GM18526 (cell line): Measurements from ENCODE around the gene TNFAIP8.

ENCODE experiments used
- POLR2A ChIP-seq: IDR thresholded peaks from 3 replicates; pipeline ENCODE4 v1.6.1; 2011; ENCODE audit not compliant: insufficient read length; ENCODE audit errors: extremely low read depth

Gene TNFAIP8

DNA sequence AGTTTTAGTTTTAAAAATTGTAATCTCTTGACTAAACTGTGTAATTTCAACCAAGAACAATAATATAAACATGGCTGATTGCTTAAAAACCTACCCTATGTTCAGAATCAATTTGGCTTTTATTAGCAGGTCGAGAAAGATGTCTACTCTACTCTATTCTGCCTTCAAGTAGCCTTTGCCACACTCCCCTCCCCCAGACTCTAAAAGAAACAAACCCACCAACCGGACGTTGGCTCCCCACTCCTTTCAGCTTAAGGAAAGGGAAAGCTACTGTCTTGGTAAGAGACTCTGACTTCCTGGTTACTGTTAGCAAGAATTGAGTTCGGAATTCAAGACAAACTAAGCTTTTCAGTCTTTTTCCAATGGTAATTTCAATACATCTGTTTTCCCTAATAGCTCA, 46.7 kb downstream of the TNFAIP8 start:
- TF ChIP-seq POLR2A: no peak

DNA sequence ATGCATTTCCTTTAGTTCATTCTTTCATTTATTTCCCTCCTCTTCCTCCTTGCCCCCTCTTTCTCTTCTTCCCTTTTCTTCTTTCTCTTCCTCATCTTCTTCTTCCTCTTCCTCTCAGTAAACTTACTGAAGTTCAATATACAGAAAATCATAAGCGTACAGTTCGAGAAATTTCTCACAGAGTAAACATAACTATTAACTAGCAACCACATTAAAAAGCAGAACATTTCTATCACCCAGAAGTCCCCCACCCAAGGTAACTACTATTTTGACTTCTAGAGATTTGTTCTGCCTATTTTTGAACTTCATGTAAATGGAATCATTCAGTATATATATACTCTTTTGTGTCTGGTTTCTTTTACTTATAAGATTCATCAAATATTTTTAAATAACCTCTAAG, 48.2 kb downstream of the TNFAIP8 start:
- no peak for TF ChIP-seq POLR2A

DNA sequence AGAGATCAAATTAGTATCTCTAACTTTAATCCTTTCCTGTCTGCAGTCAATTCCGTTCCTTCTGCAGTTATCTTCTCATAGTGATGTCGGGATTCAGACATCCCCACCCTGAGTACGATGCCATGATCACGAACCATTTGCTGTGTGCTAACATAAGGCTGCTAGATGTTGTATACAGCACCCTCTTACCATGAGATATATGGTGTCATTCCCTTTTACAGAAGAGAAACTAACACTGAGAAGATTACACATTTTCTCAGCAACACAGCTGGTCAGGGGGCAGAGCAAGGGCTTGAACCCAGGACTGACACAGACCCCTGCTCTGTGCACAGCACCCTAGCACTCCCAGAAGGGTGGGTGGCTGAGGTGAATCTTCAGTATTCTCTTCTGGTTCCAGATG, 49.6 kb downstream of the TNFAIP8 start:
- TF ChIP-seq POLR2A: no peak

DNA sequence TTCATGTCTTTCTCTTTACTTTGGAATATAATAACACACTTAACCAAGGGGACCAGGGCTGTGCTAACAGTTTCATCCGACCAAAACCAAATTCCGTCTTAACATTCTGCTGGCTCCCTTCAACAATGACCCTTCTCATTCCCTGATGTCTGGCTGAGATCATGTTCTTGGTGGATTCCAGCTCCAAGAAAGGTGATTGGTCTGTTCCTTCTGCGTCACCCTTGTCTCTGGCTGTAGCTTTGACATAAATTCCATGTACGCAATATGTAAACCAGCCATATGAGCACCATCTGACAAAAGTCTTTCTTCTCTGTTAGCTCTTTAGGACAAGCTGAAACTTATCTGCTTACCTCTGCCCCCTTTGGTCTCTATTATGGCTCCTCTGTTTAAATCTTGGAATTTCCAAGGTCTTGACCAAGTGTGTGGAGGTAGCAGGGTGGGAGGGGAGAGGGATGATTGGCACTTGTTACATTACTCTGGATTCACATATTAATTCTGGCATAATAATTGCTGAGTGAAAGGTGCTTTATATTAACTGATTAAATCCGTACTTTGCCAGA, 50.8 kb downstream of the TNFAIP8 start:
- TF ChIP-seq POLR2A: no peak

DNA sequence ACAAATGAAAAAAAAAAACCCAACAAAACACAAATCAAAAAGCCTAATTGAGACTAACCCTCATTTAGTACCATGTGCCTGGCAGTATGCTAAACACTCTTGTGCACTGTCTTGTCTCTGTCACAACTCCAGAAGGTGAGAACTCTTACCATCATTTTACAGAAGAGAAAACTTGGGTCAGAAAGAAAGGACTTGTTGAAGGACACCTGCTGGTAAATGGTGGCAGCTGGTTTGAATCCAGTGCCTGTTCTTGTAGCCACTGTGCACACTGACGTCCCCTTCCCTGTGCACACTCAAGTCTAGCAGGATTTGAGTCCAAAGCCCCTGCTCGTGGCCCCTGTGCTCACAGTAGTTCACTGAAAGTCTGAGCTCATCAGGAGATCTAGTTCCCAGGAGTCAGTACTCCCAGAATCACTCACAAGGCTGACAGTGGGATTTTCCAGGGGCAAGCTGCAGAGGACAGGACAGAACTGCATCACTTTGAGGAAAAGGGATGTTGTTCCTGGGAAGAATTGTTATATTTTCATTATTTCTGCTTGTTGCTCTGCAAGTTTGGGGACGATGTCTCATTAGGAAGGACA, 53.5 kb downstream of the TNFAIP8 start:
- TF ChIP-seq POLR2A: no peak

DNA sequence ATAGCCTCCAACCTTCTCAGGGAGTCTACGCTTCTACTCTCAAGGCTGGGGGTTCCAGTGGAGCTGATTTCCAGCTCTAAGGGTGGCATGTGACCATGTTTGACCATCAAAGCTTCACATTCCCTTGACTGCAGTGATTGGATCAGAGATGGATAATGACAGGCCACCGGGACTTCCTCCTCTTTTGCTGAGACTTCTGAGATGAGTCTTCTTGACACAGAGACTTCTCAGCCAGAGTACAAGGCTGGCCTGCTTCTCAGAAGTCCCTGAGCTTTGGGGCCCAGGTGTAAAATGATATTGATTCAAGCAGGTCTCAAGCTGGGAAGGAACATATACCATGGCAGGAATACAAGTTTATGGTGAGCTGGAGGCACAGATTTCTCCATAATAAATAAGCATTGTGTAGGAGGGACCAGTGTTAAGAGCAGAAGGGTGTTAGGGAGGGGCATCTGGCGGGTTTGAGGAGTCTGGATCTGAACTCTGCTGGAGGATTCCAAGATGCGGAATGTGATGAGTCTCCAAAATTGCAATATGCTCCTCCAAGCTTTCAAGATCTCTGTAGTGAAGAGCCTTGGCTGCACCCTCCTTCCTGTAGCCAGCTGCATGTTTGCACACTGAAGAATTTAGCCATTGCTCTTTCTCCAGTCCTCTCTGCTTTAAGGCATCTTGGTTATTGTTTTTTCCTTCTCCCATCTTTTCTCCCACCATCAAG, 54.8 kb downstream of the TNFAIP8 start:
- TF ChIP-seq POLR2A: no peak

DNA sequence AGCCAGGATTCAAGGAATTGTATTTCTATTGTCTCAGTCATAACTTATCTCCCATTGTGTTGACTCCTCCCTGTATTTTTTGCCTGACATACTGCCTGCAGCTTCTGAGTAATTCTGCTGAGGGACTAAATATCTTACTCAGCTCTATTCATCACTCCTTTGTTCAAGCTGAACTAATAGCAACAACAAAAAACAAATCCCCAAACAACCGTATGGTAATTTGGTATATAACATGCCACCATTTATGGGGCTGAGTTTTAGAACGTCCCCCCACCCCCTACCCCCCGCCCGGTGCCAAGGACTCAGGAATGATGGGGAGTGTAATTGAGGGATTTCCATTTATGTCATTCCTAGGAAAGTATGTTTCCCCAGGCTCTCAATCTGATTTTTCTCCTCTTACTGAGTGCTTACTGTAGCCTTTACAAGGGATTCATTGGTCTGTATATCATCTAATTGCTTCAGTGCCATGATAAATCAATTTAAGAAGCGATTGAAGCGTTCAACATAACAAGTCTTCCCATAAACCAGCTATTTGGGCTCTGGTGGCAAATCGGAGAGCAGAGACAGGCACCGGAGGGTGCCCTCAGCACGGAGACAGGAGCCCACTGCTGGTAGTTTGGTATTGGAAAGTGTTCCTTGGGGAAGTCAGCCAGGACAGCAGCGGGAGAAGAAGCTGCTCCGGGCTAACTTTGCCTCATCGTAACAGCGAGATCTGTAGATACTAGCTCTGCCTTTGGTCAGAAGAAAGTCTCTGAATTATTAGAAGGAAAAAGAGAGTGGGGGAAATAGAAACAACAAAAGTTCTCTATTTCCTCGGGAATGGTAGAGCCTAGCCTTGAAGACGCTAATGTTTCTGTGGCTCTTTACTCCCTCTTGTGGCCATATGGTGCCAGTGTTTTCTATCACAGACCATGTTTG, 55.8 kb downstream of the TNFAIP8 start:
- no peak for TF ChIP-seq POLR2A

DNA sequence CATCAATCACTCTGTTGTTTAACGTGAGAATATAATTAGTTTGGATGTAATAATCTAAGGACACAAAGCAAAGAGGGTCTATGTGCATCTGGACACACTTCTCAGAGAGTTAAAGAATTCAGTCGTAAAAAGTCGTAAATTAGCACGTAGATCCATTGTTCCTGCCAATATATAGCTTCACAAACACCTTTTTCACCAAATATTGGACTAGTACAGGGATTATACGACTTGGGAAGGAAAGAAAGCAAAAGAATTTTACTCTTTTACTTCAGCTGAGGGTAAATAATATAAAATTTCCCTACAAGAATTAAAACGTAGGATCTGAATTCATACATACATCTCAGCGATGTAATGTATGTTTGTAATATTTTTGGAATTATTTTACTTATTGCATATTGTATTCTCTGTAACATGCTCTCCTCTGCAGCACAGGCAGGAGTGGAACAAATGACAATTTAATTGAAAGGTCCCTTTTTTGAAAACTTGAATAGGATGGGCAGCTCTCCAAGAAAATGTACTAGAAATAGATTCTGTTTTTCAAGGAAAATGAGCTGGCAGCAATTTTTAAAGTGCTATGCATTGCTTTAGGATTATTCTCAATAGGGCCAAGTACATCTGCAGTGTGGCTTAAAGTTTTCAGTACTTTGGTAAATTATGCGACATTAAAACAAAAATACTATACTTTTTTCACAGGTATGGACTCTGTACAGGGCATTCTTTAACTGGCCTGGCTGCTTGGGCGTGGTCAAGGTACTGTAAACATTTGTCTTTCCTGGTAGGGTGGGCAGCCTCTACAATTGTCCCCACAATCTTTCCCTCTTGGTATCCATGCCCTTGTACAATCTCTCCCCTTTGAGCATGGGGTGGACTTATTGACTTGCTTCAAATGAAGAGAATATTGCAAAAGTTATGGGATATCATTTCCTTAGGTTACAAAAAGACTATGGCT, 56.7 kb downstream of the TNFAIP8 start:
- TF ChIP-seq POLR2A: no peak

DNA sequence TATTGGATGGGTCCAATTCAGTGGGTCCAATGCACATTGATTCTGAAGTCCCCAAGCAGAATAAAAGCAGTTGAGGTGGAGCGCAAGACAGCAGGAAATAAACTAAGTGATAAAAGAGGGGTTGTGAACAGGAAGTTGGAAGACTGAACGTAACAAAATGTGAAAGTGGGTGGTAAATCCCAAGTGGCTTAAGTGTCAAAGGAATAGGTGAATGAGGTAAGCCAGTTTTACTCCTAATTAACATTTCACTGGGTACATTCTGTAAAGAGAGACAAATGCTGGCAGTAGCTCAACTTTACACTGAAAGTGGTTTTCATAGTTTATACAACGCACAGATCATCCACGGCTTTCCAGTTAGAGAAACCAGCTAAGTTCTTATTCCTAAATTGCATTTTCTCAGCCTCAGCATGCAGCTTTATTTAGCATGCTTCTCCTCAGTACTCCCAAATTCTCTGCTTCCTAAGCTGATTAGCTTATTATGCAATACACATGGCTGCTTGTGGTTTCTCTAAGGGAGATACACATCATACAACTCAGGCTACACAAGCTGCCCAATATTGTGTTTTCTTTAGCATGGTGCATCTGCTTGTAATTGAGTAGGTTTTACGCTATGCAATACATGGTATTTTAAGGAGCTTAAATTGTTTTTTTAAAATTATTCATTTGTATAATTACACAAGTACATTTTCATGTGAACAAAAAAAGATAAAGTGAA, 62.2 kb downstream of the TNFAIP8 start:
- no peak for TF ChIP-seq POLR2A

DNA sequence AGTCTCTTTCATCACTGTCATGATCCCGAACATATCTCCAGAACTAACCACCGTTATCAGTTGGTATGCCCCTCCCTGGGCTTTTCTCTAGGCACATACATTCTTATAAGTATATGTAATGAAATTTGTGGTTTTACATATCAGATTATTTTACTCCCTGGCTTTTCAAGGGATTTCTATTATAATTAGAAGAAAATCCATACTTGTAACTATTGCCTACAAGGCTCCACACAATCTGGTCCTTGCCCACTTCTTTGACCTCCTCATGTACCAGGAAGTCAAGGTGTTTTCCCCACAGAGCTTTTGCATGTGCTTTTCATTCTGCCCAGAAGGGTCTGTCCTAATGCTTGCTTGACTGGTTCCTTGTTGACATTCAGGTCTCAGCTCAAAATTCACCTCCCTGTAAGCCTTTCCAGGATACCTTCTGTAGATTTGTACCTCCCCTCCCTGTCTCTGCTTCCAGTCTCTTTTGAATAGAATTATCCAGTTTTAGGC, 62.8 kb downstream of the TNFAIP8 start:
- TF ChIP-seq POLR2A: no peak

DNA sequence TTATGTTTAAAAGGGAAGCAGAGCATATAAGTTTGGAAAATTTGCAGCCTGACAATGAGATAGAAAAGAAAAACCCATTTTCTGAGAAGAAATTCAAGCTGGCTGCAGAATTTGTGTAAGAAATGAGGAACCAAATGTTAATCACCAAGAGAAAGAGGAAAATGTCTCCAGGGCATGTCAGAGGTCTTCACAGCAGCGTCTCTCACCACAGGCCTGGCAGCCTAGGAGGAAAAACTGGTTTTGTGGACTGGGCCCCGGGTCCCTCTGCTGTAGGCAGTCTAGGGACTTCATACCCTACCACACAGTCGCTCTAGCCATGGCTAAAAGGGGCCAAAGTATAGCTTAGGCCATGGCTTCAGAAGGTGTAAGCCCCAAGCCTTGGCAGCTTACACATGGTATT, 64.3 kb downstream of the TNFAIP8 start:
- no peak for TF ChIP-seq POLR2A

DNA sequence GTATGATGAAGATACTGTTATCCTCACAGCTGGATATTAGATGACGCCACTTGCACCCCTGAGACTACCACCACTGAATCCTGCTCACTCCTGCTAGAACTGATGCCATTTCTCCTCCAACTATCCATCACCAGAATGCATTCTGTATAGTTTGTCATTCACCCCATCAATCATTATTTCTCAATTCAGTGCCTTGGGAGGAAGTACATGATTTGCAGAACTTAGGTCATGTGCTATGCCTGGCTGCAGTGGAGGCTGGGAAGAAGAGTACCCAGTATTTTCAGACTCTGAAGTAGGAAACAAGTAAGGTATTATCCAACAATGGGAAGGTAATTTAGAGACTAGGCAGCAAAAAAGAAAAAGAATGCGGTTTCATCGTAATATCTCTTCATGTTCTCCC, 70.2 kb downstream of the TNFAIP8 start:
- no peak for TF ChIP-seq POLR2A

DNA sequence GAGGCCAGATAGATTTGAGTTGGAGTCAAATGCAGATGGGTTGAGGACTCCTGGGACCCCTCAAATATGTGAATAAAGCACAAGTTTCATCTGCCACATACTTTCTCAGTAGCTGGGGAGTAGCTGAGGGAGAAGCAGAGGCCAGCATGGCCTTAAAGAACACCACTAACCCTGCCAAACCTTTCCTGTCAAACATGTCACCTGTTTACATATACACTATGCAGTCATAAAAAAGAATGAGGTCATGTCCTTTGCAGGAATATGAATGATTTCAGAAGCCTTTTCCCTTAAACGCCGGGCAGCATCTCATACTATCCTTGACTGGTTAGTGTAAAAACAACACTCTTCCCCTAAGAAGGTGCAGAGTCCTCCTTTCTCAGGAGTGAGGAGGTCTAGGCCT, 71.2 kb downstream of the TNFAIP8 start:
- TF ChIP-seq POLR2A: no peak
